Gastroesophageal sphincter (tissue), 4 donors: ENCODE measurements around the gene BABAM2. TPM values are rescaled to one million over a fixed set of nuclear protein-coding genes. Genes with fewer than 3 reads are reported as not detected.
A peak's percentile ranks its signal among the peaks of the same experiment; 100 is the strongest.

Experiments used
- ATAC-seq: fragments of 150-250 bp; one replicate; pipeline ENCODE4 v1.9.1; 2016; ENCODE audit warnings: mild to moderate bottlenecking, moderate library complexity
- H3K27ac ChIP-seq, 4 donors: fragments of 200-600 bp; sonication (generic) in 3 of 4; 1 replicate in 3 of 4; 2 replicates in 1 of 4; pipeline ENCODE4 v1.5.1; 2016 to 2019
- H3K27me3 ChIP-seq: fragments of 200-600 bp; sonication (generic); one replicate; pipeline ENCODE4 v1.5.1; 2019
- H3K36me3 ChIP-seq, 2 donors: fragments of 200-600 bp; sonication (generic); one replicate each; pipeline ENCODE4 v1.5.1; 2019; ENCODE audit warnings: control low read depth in 1 of 2
- H3K4me1 ChIP-seq, 3 donors: fragments of 200-600 bp; sonication (generic); 1 replicate in 2 of 3; 2 replicates in 1 of 3; pipeline ENCODE4 v1.5.1; 2016 to 2019; ENCODE audit warnings: control low read depth in 2 of 3
- H3K4me3 ChIP-seq, 2 donors: fragments of 200-600 bp; sonication (generic); one replicate each; pipeline ENCODE4 v1.5.1; 2019; ENCODE audit warnings: mild to moderate bottlenecking in 1 of 2, moderate library complexity in 1 of 2
- H3K9me3 ChIP-seq, 3 donors: fragments of 200-600 bp; sonication (generic); one replicate each; pipeline ENCODE4 v1.5.1; 2017 to 2019; ENCODE audit warnings: control low read depth in 2 of 3
- EP300 ChIP-seq: sonication (generic); formaldehyde crosslinking; IDR thresholded peaks from one replicate; pipeline ENCODE4 v1.6.1; 2017; ENCODE audit warnings: antibody characterized with exemption, mild to moderate bottlenecking
- POLR2A ChIP-seq, 2 donors: fragments of 450-650 bp; IDR thresholded peaks; one replicate each; pipeline ENCODE4 v1.6.1; 2017; ENCODE audit warnings: antibody characterized with exemption in 2 of 2, mild to moderate bottlenecking in 2 of 2, moderate library complexity in 1 of 2
- POLR2AphosphoS5 ChIP-seq: sonication (generic); formaldehyde crosslinking; IDR thresholded peaks from one replicate; pipeline ENCODE4 v1.6.1; 2017; ENCODE audit warnings: antibody characterized with exemption
- WGBS, 2 donors: methylation state at CpG; one replicate each; pipeline ENCODE4 v1.1.5; 2018; ENCODE audit warnings: low coverage in 1 of 2; 5-methylcytosine and 5-hydroxymethylcytosine counted together
- total RNA-seq, 4 donors: library from RNA; depleted of rRNA; stranded (reverse); fragments of >200 nt; gene quantifications; one replicate each; pipeline ENCODE4 v1.1.0, GENCODE V29; 2016
- TF ChIP-seq, protein P1 (sequence below), 4 experiments: fragments of 200-600 bp in 2 of 4; fragments of 450-650 bp in 2 of 4; sonication (generic) in 1 of 4; IDR thresholded peaks; one replicate each; pipeline ENCODE4 v1.5.1; 2017 to 2019; ENCODE audit warnings: antibody characterized with exemption in 4 of 4, mild to moderate bottlenecking in 2 of 4, moderate library complexity in 2 of 4

The BABAM2 gene
- total RNA-seq, 4 donors from 2014 or later: 28.5 to 43.6 (median 37.4) TPM

DNA sequence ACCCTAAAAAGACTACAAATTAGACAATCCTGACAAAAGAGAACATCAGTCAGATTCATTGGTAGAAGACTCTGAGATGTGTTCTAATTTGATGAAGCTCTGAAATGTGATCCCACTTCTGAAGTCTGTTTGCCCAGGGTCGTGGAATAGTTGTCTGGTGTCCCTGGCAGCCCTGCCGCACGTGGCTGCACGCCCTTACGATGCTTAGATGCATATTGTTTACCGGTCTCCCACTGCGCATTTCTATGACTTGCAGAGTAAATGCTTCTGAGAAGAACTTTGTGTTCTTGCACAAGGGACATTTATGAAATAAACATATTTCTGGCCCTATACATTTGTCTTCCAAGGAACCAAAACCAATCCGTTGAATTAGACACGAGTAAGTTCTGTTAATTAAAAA, 243.2 kb downstream of the BABAM2 start:
- Histone ChIP-seq H3K4me1 (peaks cover 0 to 46% (median 9%) of the 10 kb centered on the region in 3 donors), H3K9me3 (no peaks in the 10 kb centered on the region), H3K4me3 (no peak overlapping the region), H3K36me3 (peaks cover 0 to 5% of the 10 kb centered on the region in 2 donors), H3K27ac (no peak overlapping the region), H3K27me3 (no peaks in the 10 kb centered on the region)
- 80 to 83% methylated on average over 2 to 9 of the region's 9 CpGs for WGBS, 2 donors
- ATAC-seq: no peak
- TF ChIP-seq, protein P1, sequence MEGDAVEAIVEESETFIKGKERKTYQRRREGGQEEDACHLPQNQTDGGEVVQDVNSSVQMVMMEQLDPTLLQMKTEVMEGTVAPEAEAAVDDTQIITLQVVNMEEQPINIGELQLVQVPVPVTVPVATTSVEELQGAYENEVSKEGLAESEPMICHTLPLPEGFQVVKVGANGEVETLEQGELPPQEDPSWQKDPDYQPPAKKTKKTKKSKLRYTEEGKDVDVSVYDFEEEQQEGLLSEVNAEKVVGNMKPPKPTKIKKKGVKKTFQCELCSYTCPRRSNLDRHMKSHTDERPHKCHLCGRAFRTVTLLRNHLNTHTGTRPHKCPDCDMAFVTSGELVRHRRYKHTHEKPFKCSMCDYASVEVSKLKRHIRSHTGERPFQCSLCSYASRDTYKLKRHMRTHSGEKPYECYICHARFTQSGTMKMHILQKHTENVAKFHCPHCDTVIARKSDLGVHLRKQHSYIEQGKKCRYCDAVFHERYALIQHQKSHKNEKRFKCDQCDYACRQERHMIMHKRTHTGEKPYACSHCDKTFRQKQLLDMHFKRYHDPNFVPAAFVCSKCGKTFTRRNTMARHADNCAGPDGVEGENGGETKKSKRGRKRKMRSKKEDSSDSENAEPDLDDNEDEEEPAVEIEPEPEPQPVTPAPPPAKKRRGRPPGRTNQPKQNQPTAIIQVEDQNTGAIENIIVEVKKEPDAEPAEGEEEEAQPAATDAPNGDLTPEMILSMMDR (IDR thresholded peaks at IDR 0.05): no peak
- no peak for TF ChIP-seq POLR2AphosphoS5
- no peak for TF ChIP-seq EP300
- no peak for TF ChIP-seq POLR2A (IDR thresholded peaks at IDR 0.05)

DNA sequence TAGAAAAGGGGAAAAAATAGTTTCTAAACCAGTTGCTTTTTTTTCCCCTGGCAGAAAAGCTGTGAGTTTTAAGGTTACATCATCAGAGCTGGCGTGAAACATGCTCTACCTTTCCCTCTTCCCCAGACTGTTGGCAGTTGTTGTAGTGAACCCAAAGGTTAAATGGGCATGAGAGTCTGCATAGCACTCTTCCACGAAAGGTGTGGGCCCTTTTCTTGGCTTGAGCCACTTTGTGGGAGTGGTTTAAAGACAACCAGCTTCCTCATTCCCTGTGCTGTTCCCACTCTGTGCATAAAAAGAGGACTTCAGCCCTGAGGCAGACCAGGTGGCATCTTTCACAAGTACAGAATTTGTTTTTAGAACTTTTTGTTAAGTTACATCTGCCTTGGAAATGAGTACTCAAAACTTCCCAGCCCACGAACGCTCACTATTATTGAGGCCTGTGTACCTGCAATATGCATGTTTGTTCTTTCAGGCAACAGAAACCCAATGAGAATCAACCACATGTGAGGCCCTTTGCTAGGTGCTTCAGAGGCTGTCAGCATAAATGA, 243.8 kb downstream of the BABAM2 start:
- ATAC-seq: peak; percentile 74
- peak overlapping the region in 3 of 4 donors; percentile 2 to 46 (median 39) for H3K27ac ChIP-seq
- H3K9me3 ChIP-seq: no peaks in the 10 kb centered on the region
- peaks cover 0 to 46% (median 9%) of the 10 kb centered on the region in 3 donors for H3K4me1 ChIP-seq
- H3K27me3 ChIP-seq: no peaks in the 10 kb centered on the region
- 50 to 59% methylated on average over 4 of the region's 4 CpGs for WGBS, 2 donors
- TF ChIP-seq POLR2AphosphoS5 (peak; percentile 51), POLR2A (IDR thresholded peaks at IDR 0.05) (no peak)
- peaks cover 0 to 5% of the 10 kb centered on the region in 2 donors for H3K36me3 ChIP-seq
- H3K4me3 ChIP-seq: no peak overlapping the region

DNA sequence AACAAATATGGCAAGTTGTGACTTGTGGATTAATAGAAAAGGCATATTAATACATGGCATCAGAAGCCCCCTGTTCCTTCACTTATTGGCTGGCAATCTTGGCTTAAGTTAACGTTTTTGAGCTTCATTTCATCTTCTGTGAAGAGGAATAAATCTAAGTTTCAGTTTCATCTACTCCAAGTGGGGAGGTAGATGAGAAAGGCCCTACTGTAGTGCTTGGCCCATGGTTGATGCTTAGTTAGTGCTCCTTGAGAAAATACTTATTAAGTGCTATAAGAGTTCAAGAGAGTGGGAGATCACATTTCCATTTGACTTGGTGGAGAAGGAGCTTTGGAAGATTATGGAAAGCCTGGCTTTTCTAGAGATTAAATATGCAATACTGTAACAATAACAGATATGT, 244.3 kb downstream of the BABAM2 start:
- Histone ChIP-seq H3K9me3 (no peaks in the 10 kb centered on the region), H3K27me3 (no peaks in the 10 kb centered on the region), H3K36me3 (peaks cover 0 to 5% of the 10 kb centered on the region in 2 donors), H3K4me3 (no peak overlapping the region), H3K4me1 (peaks cover 0 to 46% (median 9%) of the 10 kb centered on the region in 3 donors), H3K27ac (peak overlapping the region in 3 of 4 donors; percentile 2 to 46 (median 39))
- WGBS, 2 donors: 17 to 33% methylated on average over 1 of the region's 1 CpG
- ATAC-seq: no peak
- TF ChIP-seq POLR2AphosphoS5 (no peak), POLR2A (IDR thresholded peaks at IDR 0.05) (no peak)
- TF ChIP-seq, protein P1 (IDR thresholded peaks at IDR 0.05): no peak

DNA sequence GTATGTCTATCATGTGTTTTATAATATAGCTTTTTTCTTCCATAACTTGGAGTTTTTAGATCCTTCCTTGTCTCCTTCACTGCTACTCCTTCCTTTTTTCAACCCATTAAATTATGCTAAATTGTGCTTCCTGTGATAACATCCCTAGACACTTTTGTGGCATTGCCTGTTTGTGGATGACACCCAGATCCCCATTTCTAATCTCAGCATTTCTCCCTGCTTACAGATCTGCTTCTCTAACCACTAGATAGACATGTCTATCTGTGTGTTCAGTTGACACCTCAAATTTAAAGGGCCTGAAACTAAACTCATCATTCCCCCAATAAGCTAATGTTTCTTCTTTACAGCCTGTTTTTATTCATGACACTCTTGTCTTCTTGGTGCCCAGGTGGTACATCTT, 244.8 kb downstream of the BABAM2 start:
- Histone ChIP-seq H3K4me3 (no peak overlapping the region), H3K27me3 (no peaks in the 10 kb centered on the region), H3K9me3 (no peaks in the 10 kb centered on the region), H3K4me1 (peaks cover 0 to 46% (median 9%) of the 10 kb centered on the region in 3 donors), H3K27ac (peak overlapping the region in 1 of 4 donors; percentile 46), H3K36me3 (peaks cover 0 to 4% of the 10 kb centered on the region in 2 donors)
- TF ChIP-seq EP300: no peak
- TF ChIP-seq POLR2AphosphoS5: no peak
- no peak for ATAC-seq

DNA sequence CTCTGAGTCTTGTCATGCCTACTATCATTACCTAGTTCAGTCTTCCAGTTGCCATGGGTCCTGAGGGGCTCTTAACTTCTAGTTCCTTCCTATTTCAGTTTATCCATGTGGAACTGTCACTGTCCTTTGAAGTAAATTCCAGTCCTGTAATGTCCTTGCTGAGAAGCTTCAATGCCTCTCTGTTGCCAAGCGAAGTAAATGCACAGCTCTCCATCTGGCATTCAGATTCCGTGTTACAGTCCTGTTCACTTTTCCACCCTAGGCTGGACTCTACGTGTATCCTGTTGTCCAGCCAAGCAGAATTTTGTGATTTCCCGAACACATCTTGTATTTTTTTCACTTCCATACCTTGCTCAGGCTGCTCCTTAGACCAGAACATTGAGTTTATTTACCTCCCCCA, 245.3 kb downstream of the BABAM2 start:
- 83 to 89% methylated on average over 4 of the region's 4 CpGs for WGBS, 2 donors
- Histone ChIP-seq H3K4me3 (no peak overlapping the region), H3K4me1 (peaks cover 0 to 46% (median 9%) of the 10 kb centered on the region in 3 donors), H3K36me3 (no peaks in the 10 kb centered on the region), H3K9me3 (no peaks in the 10 kb centered on the region), H3K27ac (no peak overlapping the region), H3K27me3 (no peaks in the 10 kb centered on the region)
- no peak for ATAC-seq
- TF ChIP-seq POLR2AphosphoS5 (no peak), EP300 (no peak), POLR2A (IDR thresholded peaks at IDR 0.05) (no peak)
- TF ChIP-seq, protein P1 (IDR thresholded peaks at IDR 0.05): no peak

DNA sequence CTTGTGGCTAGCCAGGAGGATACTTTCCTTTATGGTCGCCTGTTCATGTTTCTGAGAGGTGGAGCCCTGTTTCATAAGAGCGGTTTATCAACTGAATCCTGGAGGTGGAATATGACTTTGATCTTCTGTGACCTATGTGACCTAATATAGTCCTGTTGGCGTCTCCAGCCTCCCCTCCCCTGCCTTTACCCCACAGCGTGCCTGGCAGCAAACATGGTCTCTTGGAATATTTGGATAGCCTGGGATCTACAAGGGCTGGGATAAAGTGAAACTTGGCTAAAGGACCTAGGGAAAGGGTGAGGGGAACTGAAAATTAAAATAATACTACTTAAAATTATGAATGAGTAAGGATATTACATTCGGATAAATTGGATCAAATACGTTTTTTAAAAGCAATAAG, 246.0 kb downstream of the BABAM2 start:
- H3K36me3 ChIP-seq: no peaks in the 10 kb centered on the region
- H3K4me3 ChIP-seq: no peak overlapping the region
- TF ChIP-seq POLR2AphosphoS5 (no peak), EP300 (no peak), POLR2A (IDR thresholded peaks at IDR 0.05) (no peak)
- TF ChIP-seq, protein P1 (IDR thresholded peaks at IDR 0.05): no peak
- no peaks in the 10 kb centered on the region for H3K27me3 ChIP-seq
- no peak for ATAC-seq
- H3K4me1 ChIP-seq: peaks cover 0 to 46% (median 9%) of the 10 kb centered on the region in 3 donors
- peak overlapping the region in 2 of 4 donors; percentile 24 to 56 for H3K27ac ChIP-seq
- WGBS, 2 donors: 58 to 59% methylated on average over 2 to 3 of the region's 6 CpGs
- H3K9me3 ChIP-seq: no peaks in the 10 kb centered on the region
